Ishikawa (cell line): Measurements from ENCODE around the gene GREB1L.

Source experiments
- CEBPB ChIP-seq: IDR thresholded peaks from 2 replicates; pipeline ENCODE4 v1.6.1; 2012
- CREB1 ChIP-seq: IDR thresholded peaks from 2 replicates; pipeline ENCODE4 v1.6.1; 2012; ENCODE audit warnings: low read depth
- EGR1 ChIP-seq: IDR thresholded peaks from 2 replicates; pipeline ENCODE4 v1.6.1; 2012
- EP300 ChIP-seq: IDR thresholded peaks from 2 replicates; pipeline ENCODE4 v1.6.1; 2012; ENCODE audit warnings: borderline replicate concordance
- FOXM1 ChIP-seq: IDR thresholded peaks from 2 replicates; pipeline ENCODE4 v1.6.1; 2012; ENCODE audit warnings: low read depth, borderline replicate concordance
- NFIC ChIP-seq: IDR thresholded peaks from 2 replicates; pipeline ENCODE4 v1.6.1; 2012
- RAD21 ChIP-seq: IDR thresholded peaks from 2 replicates; pipeline ENCODE4 v1.6.1; 2012; ENCODE audit warnings: low read depth
- TAF1 ChIP-seq: IDR thresholded peaks from 2 replicates; pipeline ENCODE4 v1.6.1; 2012; ENCODE audit warnings: low read depth, mild to moderate bottlenecking
- TCF12 ChIP-seq: IDR thresholded peaks from 2 replicates; pipeline ENCODE4 v1.6.1; 2012; ENCODE audit warnings: low read depth
- TEAD4 ChIP-seq: IDR thresholded peaks from 2 replicates; pipeline ENCODE4 v1.6.1; 2012
- YY1 ChIP-seq: IDR thresholded peaks from 2 replicates; pipeline ENCODE4 v1.6.1; 2012; ENCODE audit warnings: low read depth
- ZBTB7A ChIP-seq: IDR thresholded peaks from 2 replicates; pipeline ENCODE4 v1.6.1; 2012; ENCODE audit warnings: low read depth
- TF ChIP-seq, protein P1 (sequence below): IDR thresholded peaks from 2 replicates; pipeline ENCODE4 v1.6.1; 2012
- TF ChIP-seq, protein P2 (sequence below): IDR thresholded peaks from 2 replicates; pipeline ENCODE4 v1.6.1; 2012
- TF ChIP-seq, protein P3 (sequence below): IDR thresholded peaks from 2 replicates; pipeline ENCODE4 v1.6.1; 2012; ENCODE audit warnings: low read depth, mild to moderate bottlenecking

The GREB1L gene

DNA sequence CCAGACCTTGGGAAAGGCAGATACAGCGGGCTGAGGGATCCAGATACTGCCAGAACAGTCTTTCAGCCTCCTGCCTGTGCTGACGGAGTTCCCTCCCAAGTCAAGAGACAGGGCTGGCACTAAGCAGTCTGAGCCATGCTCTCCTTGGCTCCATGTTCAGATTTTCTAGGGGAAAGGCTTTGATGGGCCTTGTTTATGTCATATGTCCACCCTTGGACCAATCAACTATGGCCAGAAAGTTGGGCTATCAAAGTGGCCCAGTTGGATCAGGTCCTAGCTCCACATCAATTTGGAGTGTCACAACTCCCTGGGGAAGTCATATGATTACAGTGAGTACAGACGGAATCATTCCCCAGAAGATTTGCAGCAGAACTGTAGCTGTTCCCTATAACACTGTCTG, 152.0 kb downstream of the GREB1L start:
- TF ChIP-seq ZBTB7A (no peak), YY1 (no peak), EGR1 (no peak)
- TF ChIP-seq, protein P1, sequence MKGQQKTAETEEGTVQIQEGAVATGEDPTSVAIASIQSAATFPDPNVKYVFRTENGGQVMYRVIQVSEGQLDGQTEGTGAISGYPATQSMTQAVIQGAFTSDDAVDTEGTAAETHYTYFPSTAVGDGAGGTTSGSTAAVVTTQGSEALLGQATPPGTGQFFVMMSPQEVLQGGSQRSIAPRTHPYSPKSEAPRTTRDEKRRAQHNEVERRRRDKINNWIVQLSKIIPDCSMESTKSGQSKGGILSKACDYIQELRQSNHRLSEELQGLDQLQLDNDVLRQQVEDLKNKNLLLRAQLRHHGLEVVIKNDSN: no peak

DNA sequence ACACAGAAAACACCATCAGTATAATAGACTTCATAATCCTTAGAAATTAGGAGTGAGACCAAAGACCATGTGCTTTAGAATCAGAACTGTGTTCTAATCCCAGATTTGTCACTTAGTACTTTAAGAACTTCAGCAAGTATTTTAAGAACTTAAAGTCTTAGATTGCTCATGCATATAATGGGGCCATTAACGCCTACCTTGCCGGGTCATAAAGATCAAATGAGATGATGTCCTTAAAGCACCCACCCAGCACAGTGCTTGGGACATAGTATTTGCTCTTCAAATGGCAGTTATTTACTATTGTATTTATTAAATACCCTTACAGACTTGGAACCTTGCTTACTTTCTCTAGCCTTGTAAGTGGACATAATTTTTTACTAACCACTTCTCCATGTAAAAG, 156.1 kb downstream of the GREB1L start:
- TF ChIP-seq YY1: no peak

DNA sequence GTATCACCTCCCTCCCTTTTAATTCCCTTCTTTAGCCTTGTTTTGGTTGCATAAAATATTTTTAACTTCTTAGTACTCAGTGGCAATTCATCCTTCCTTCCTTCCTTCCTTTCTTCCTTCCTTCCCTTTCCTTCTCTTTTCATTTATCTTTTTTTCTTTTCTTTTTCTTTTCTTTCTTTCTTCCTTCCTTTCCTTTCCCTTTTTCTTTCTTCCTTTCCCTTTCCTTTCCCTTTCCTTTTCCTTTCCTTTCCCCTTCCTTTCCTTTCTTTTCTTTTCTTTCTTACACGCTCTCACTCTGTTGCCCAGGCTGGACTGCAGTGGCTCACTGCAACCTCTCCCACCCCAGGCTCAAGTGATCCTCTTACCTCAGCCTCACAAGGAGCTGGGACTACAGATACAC, 160.2 kb downstream of the GREB1L start:
- TF ChIP-seq RAD21: no peak
- TF ChIP-seq, protein P2, sequence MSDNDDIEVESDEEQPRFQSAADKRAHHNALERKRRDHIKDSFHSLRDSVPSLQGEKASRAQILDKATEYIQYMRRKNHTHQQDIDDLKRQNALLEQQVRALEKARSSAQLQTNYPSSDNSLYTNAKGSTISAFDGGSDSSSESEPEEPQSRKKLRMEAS: no peak
- no peak for TF ChIP-seq TCF12
- TF ChIP-seq EP300: no peak

DNA sequence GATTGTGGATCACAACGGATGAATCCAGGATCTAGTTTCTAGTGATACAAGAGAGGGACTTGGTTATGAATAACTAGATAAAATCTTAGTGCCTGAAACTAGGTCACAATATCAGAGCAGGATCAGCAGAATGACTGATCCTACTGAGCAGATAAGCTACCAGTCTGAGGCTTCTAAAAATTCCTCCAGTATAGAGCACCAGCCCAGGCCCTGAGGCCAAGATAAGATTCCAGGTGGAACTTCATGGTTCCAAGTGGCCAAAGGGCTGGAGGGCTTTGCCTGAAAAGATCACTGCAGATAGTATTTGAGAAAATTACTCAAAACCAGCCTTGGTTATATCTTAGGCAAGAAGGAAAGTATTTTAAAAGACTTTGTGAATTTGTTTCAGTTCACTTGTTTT, 162.4 kb downstream of the GREB1L start:
- TF ChIP-seq RAD21 (no peak), FOXM1 (no peak), CEBPB (no peak), TAF1 (no peak), CREB1 (no peak), TCF12 (no peak), ZBTB7A (no peak), YY1 (no peak), EP300 (no peak), NFIC (no peak), EGR1 (no peak), TEAD4 (no peak)
- TF ChIP-seq, protein P1: no peak
- TF ChIP-seq, protein P3, sequence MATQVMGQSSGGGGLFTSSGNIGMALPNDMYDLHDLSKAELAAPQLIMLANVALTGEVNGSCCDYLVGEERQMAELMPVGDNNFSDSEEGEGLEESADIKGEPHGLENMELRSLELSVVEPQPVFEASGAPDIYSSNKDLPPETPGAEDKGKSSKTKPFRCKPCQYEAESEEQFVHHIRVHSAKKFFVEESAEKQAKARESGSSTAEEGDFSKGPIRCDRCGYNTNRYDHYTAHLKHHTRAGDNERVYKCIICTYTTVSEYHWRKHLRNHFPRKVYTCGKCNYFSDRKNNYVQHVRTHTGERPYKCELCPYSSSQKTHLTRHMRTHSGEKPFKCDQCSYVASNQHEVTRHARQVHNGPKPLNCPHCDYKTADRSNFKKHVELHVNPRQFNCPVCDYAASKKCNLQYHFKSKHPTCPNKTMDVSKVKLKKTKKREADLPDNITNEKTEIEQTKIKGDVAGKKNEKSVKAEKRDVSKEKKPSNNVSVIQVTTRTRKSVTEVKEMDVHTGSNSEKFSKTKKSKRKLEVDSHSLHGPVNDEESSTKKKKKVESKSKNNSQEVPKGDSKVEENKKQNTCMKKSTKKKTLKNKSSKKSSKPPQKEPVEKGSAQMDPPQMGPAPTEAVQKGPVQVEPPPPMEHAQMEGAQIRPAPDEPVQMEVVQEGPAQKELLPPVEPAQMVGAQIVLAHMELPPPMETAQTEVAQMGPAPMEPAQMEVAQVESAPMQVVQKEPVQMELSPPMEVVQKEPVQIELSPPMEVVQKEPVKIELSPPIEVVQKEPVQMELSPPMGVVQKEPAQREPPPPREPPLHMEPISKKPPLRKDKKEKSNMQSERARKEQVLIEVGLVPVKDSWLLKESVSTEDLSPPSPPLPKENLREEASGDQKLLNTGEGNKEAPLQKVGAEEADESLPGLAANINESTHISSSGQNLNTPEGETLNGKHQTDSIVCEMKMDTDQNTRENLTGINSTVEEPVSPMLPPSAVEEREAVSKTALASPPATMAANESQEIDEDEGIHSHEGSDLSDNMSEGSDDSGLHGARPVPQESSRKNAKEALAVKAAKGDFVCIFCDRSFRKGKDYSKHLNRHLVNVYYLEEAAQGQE: no peak
- TF ChIP-seq, protein P2: no peak

DNA sequence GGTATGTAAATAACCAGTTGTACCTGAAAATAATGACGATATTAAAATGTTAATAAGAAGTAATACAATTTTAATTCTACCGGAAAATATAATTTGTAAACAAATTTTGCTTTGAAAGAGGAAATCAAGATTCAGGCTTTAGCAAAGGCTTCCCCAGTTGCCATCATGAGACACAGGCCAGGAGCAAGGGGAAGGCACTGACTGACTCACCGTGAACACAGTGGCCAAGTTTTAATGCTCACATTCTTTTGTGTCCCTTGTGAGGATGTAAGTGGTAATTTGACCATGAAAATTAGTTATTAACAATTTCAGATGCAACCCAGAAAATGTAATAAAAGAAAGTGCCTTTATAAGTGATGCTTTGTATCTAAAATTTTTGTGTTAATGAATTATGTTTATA, 164.1 kb downstream of the GREB1L start:
- TF ChIP-seq, protein P1: no peak
- TF ChIP-seq NFIC: no peak
- no peak for TF ChIP-seq TAF1
- TF ChIP-seq YY1: no peak
- no peak for TF ChIP-seq TCF12
- no peak for TF ChIP-seq CREB1
- no peak for TF ChIP-seq ZBTB7A
- no peak for TF ChIP-seq EGR1
- TF ChIP-seq CEBPB: no peak
- TF ChIP-seq, protein P3: no peak
- TF ChIP-seq, protein P2: no peak

DNA sequence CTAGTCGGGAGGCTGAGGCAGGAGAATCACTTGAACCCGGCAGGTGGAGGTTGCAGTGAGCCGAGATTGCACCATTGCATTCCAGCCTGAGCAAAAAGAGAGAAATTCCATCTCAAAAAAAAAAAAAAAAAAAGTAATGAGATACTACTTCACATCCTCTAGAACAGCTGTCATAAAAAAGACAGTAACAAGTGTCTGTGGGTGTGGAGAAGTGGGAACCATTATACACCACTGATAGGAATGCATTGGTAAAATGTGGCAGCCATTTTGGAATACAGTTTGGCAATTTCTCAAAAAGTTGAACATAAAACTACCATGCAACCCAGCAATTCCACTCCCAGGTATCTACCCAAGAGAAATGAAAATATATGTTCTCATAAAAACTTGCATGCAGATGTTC, 166.6 kb downstream of the GREB1L start:
- no peak for TF ChIP-seq RAD21
- no peak for TF ChIP-seq TEAD4
- TF ChIP-seq, protein P2: no peak
- TF ChIP-seq EGR1: no peak
- no peak for TF ChIP-seq TAF1

DNA sequence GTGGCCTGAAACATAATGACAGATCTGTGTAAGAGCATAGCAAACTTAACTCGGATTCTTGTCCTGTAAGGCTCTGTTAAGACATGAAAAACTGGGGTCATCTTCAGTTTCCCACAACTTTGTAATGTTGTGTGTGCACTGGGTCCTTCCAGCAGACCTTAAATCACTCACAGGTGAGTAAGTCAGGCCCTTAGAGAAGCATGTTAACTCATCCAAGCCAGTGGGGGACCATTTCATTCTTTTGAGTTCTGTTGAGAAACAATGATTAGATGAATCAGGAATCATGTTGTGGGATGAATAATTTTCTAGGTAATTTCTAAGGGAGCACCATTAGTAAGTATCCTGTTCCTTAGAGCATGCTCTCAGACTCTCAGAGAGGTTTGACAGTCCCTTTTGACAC, 191.4 kb downstream of the GREB1L start:
- TF ChIP-seq CREB1 (no peak), EP300 (no peak), RAD21 (no peak), TAF1 (no peak), TCF12 (no peak)
- TF ChIP-seq, protein P3: no peak
